Kidney (tissue), 14 donors: Measurements from ENCODE around the gene LPIN3. TPM values are rescaled to one million over a fixed set of nuclear protein-coding genes. Genes with fewer than 3 reads are reported as not detected.

Source experiments
- DNase-seq, 5 donors: peaks; one replicate each; pipeline ENCODE4 v3.0.0-alpha.2; 2013 to 2020
- FAIRE-seq: peaks from 2 replicates; lab custom pipeline; 2012; peaks lifted over from hg19 to GRCh38; lab: Jason Lieb, UNC
- H3K27ac ChIP-seq, 2 donors: one replicate each; pipeline ENCODE4 v1.7.0; 2013; ENCODE audit warnings: low read depth in 2 of 2, low read length in 2 of 2, inconsistent platforms in 1 of 2
- H3K27me3 ChIP-seq: one replicate; pipeline ENCODE4 v1.7.1; 2013; ENCODE audit warnings: low read length, inconsistent platforms; ENCODE audit not compliant: control insufficient read depth, insufficient read depth
- H3K36me3 ChIP-seq, 3 donors: one replicate each; pipeline versions ENCODE4 v1.7.0 to v1.7.1; 2013; ENCODE audit warnings: low read length in 3 of 3, control low read depth in 1 of 3, inconsistent platforms in 1 of 3; ENCODE audit not compliant: insufficient read depth in 3 of 3, control insufficient read depth in 2 of 3
- H3K4me1 ChIP-seq, 3 donors: one replicate each; pipeline versions ENCODE4 v1.7.0 to v1.7.1; 2013; ENCODE audit warnings: low read length in 3 of 3, inconsistent platforms in 1 of 3, low read depth in 1 of 3; ENCODE audit not compliant: control insufficient read depth in 2 of 3, insufficient read depth in 2 of 3
- H3K4me3 ChIP-seq, 3 donors: one replicate each; pipeline versions ENCODE4 v1.7.0 to v1.8.1; 2013; ENCODE audit warnings: low read length in 3 of 3, control low read depth in 1 of 3, inconsistent platforms in 1 of 3
- H3K9ac ChIP-seq, 3 donors: one replicate each; pipeline versions ENCODE4 v1.7.0 to v1.7.1; 2013; ENCODE audit warnings: low read length in 3 of 3, control low read depth in 1 of 3, inconsistent platforms in 1 of 3
- H3K9me3 ChIP-seq, 3 donors: one replicate each; pipeline versions ENCODE4 v1.7.0 to v1.7.1; 2013; ENCODE audit warnings: low read length in 3 of 3, control low read depth in 1 of 3, inconsistent platforms in 1 of 3; ENCODE audit not compliant: control insufficient read depth in 2 of 3, insufficient read depth in 1 of 3
- CTCF ChIP-seq: IDR thresholded peaks from 3 replicates; pipeline ENCODE4 v1.5.1; 2012; ENCODE audit warnings: mild to moderate bottlenecking, moderate library complexity, borderline replicate concordance; ENCODE audit not compliant: insufficient read depth; ENCODE audit errors: extremely low read depth
- intact Hi-C: fragments of 100-400 bp; cut with DNase I; formaldehyde crosslinking; loops from one replicate; pipeline ENCODE4 v1.11.1; 2022
- polyA plus RNA-seq: library from polyadenylated mRNA; stranded (reverse); fragments of 350-450 nt; fragmentation: Illumina TruSeq; extraction: RNeasy Lipid Tissue Mini Kit (QIAGEN cat#74804); gene quantifications from one replicate; pipeline ENCODE4 v1.2.3, GENCODE V29; 2014; ENCODE audit warnings: low read depth, low replicate concordance; ENCODE audit not compliant: insufficient read depth
- total RNA-seq: library from RNA; stranded (reverse); fragmentation: NEBNext Ultra II Directional; extraction: Animal tissue kit (Norgen Biotek cat#: 25700); gene quantifications from one replicate; pipeline ENCODE4 v1.2.1, GENCODE V29; 2021
- donor health status: control.
- donor health status: control.
- donor health status: control.
- donor health status: control.
- donor health status: control.
- donor health status: DM: yes; HTN: yes; CAD: no.
- donor health status: Normal renal cell carcinoma (clear cell type).

LPIN3 gene
- total and polyA plus RNA-seq, 2 donors from 2014 or later, result 29.4 to 31.6 TPM

- Histone ChIP-seq H3K4me1 (peaks cover 0 to 5% (median 0%) of the 10 kb centered on the region in 3 donors), H3K27me3 (no peaks in the 10 kb centered on the region), H3K4me3 (no peak overlapping the region), H3K9ac (no peak overlapping the region), H3K36me3 (no peaks in the 10 kb centered on the region), H3K27ac (no peak overlapping the region), H3K9me3 (no peaks in the 10 kb centered on the region)
- DNase-seq (no peak), FAIRE-seq (no peak)
- no peak for TF ChIP-seq CTCF
- intact Hi-C loops, result no loop called here
Measured at GRCh38 chr20:41394931-41395666, 54.5 kb downstream of the LPIN3 start.

DNA sequence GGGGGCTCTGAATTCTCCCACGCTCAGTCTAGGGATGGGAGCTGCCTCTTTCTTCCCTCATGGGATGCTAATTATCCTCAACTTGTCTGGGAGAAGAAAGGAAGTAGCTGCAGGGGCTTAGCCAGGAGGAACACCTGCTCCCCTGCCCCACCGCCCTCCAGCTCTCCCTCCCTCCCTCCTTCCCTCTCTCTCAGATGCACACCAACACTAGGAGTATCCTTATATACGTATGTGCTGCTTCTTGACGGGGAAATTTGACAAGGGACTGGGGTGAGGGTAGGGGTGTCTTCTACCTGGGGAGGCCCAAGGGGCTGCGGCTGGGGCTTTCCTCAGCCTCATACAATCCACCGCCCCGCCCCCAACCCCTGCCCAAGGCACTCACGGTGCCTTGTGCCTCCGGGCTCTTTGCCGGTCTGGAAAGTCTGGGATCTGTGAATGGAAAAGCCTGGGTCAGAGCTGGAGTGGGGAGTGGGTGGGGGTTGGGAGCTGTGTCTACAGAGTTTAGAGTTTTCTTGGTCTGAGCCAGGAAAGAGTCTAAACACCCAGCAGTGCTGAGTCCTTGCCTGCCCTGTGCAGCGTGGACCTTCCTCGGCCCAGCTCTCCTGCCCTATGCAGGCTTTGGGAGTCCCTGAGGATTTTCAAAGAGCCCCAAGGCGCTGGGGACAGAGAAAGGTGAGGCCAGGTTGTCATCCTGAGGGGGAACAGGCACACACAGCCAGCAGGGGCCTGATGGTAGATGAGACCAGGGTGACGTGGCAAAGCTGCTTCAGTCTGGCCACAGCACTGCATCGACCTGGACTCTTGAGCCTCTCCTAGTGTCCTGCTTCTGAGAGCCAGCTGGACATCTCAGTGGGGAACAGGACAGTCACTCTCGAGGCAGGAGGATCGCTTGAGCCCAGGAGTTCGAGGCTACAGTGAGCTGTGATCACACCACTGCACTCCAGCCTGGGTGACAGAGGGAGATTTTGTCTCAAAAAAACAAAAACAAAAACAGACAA, 55.3 kb downstream of the LPIN3 start:
- TF ChIP-seq CTCF, result no peak
- Histone ChIP-seq H3K27ac (no peak overlapping the region), H3K36me3 (no peaks in the 10 kb centered on the region), H3K9me3 (no peaks in the 10 kb centered on the region), H3K4me3 (no peak overlapping the region), H3K27me3 (no peaks in the 10 kb centered on the region), H3K4me1 (peaks cover 0 to 5% (median 0%) of the 10 kb centered on the region in 3 donors), H3K9ac (no peak overlapping the region)
- no peak for DNase-seq
- FAIRE-seq, result no peak
- intact Hi-C loops, result no loop called here

DNA sequence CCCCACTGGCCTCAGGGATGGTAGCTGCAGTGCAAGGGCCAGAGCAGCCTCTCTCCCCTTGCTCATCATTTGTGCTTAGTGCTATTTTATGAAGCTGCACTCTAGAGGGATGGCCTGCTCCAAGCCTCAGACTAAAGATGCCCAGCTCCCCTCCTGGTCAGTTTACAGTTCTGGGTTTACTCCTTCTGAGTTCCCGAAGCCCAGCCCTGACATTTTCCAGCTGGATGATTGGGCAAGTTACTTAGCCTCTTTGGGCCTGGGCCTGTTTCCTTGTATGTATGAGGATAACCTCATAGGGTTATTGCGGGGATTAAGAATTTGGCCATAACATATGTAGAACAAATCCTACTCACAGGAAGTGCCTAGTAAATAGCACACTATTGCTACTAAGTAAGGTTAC, 57.8 kb downstream of the LPIN3 start:
- Histone ChIP-seq H3K4me3 (no peak overlapping the region), H3K9ac (no peak overlapping the region), H3K36me3 (no peaks in the 10 kb centered on the region), H3K27me3 (no peaks in the 10 kb centered on the region), H3K27ac (no peak overlapping the region), H3K4me1 (peaks cover 0 to 2% (median 0%) of the 10 kb centered on the region in 3 donors), H3K9me3 (no peaks in the 10 kb centered on the region)
- intact Hi-C loops, result no loop called here
- TF ChIP-seq CTCF, result no peak
- DNase-seq, result peak in 2 of 5 donors; percentile 54 to 88
- FAIRE-seq, result no peak
